SK-N-SH (cell line): ENCODE results near the gene FOXF2. TPM values are rescaled to one million over a fixed set of nuclear protein-coding genes. Genes with fewer than 3 reads are reported as not detected.

Source experiments
- CTCF ChIA-PET: fragments of 300-600, 350-600 bp; formaldehyde crosslinking; extraction: SDS; loops from one replicate; lab custom pipeline; 2021; lab: Yijun Ruan, JAX
- POLR2A ChIA-PET: fragments of 350-600 bp; sonication (Branson Sonifier 250); formaldehyde crosslinking; extraction: SDS; loops from one replicate; lab custom pipeline; 2020; ENCODE audit warnings: antibody characterized with exemption, inconsistent platforms; lab: Yijun Ruan, JAX
- DNase-seq: peaks from one replicate; pipeline ENCODE4 v3.0.0; 2012
- H2AFZ ChIP-seq: fragments of 200-600 bp; sonication (generic); 2 replicates; pipeline ENCODE4 v1.8.1; 2016; ENCODE audit warnings: antibody characterized with exemption, mild to moderate bottlenecking, low read depth
- H3F3A ChIP-seq: fragments of 200-600 bp; sonication (generic); replicated peaks from 2 replicates; pipeline ENCODE3; 2016; ENCODE audit warnings: antibody characterized with exemption, mild to moderate bottlenecking; ENCODE audit not compliant: insufficient read depth
- H3K27ac ChIP-seq, 2 experiments: fragments of 200-500 bp in 1 of 2; fragments of 200-600 bp in 1 of 2; sonication (Bioruptor generic) in 1 of 2; sonication (generic), shearing (Covaris generic) in 1 of 2; 2 replicates each; pipeline versions ENCODE4 v1.5.1 to v1.6.1; 2014 to 2016; ENCODE audit warnings: low read depth in 2 of 2, inconsistent platforms in 1 of 2, low read length in 1 of 2, mild to moderate bottlenecking in 1 of 2, mixed read lengths in 1 of 2
- H3K27me3 ChIP-seq: fragments of 200-600 bp; sonication (generic), shearing (Covaris generic); 2 replicates; pipeline ENCODE4 v1.6.1; 2016; ENCODE audit warnings: mixed run types; ENCODE audit not compliant: insufficient read depth
- H3K36me3 ChIP-seq, 2 experiments: fragments of 200-500 bp in 1 of 2; fragments of 200-600 bp in 1 of 2; sonication (Bioruptor generic) in 1 of 2; sonication (generic) in 1 of 2; replicated peaks in 1 of 2; 2 replicates each; pipeline versions ENCODE3 to v1.5.1; 2014 to 2016; ENCODE audit warnings: low read length in 1 of 2, mild to moderate bottlenecking in 1 of 2; ENCODE audit not compliant: insufficient read depth in 2 of 2, control insufficient read depth in 1 of 2
- H3K4me1 ChIP-seq, 2 experiments: fragments of 200-500 bp in 1 of 2; fragments of 200-600 bp in 1 of 2; sonication (Bioruptor generic) in 1 of 2; sonication (generic), shearing (Covaris generic) in 1 of 2; 2 replicates each; pipeline versions ENCODE4 v1.5.1 to v1.6.1; 2014 to 2016; ENCODE audit warnings: low read depth in 1 of 2, low read length in 1 of 2, mixed run types in 1 of 2; ENCODE audit not compliant: insufficient read depth in 2 of 2, control insufficient read depth in 1 of 2
- H3K4me2 ChIP-seq: fragments of 200-600 bp; sonication (generic), shearing (Covaris generic); 2 replicates; pipeline ENCODE4 v1.6.1; 2017; ENCODE audit warnings: mixed run types
- H3K4me3 ChIP-seq, 2 experiments: fragments of 200-500 bp in 1 of 2; fragments of 200-600 bp in 1 of 2; sonication (Bioruptor generic) in 1 of 2; sonication (generic), shearing (Covaris generic) in 1 of 2; 2 replicates each; pipeline versions ENCODE4 v1.5.1 to v1.8.1; 2014 to 2016; ENCODE audit warnings: low read depth in 2 of 2, inconsistent platforms in 1 of 2, low read length in 1 of 2, mild to moderate bottlenecking in 1 of 2, mixed read lengths in 1 of 2, moderate library complexity in 1 of 2
- H3K79me2 ChIP-seq: fragments of 200-600 bp; sonication (generic); 2 replicates; pipeline ENCODE4 v1.8.1; 2017; ENCODE audit warnings: mild to moderate bottlenecking; ENCODE audit not compliant: insufficient read depth
- H3K9ac ChIP-seq: fragments of 200-600 bp; sonication (generic); 2 replicates; pipeline ENCODE4 v1.6.1; 2017; ENCODE audit warnings: mixed run types
- H3K9me2 ChIP-seq: fragments of 200-600 bp; sonication (generic); 2 replicates; pipeline ENCODE4 v1.6.1; 2017; ENCODE audit warnings: mixed run types
- H3K9me3 ChIP-seq: fragments of 200-600 bp; sonication (generic); 2 replicates; pipeline ENCODE4 v1.6.1; 2017; ENCODE audit warnings: mixed run types, mild to moderate bottlenecking, moderate library complexity
- H4K20me1 ChIP-seq: fragments of 200-600 bp; sonication (generic); 2 replicates; pipeline ENCODE4 v1.6.1; 2017; ENCODE audit warnings: mild to moderate bottlenecking, mixed run types; ENCODE audit not compliant: insufficient read depth
- CHD2 ChIP-seq: fragments of 150-350 bp; IDR thresholded peaks from 2 replicates; pipeline ENCODE4 v1.6.1; 2018; ENCODE audit warnings: low read length; ENCODE audit not compliant: partially characterized antibody
- CTCF ChIP-seq: fragments of 200-600 bp; sonication (generic); IDR thresholded peaks from 2 replicates; pipeline ENCODE4 v1.6.1; 2017; ENCODE audit warnings: antibody characterized with exemption, mild to moderate bottlenecking, moderate library complexity
- ELF1 ChIP-seq: IDR thresholded peaks from 2 replicates; pipeline ENCODE4 v1.4.0; 2012
- EP300 ChIP-seq, 2 experiments: IDR thresholded peaks; 2 replicates each; pipeline versions ENCODE4 v1.4.0 to v1.6.1; 2012; ENCODE audit warnings: borderline replicate concordance in 1 of 2, low read depth in 1 of 2, low read length in 1 of 2
- EZH2phosphoT487 ChIP-seq: fragments of 200-600 bp; sonication (generic); IDR thresholded peaks from 2 replicates; pipeline ENCODE4 v1.6.1; 2017; ENCODE audit warnings: low read depth, mixed run types, mild to moderate bottlenecking, antibody characterized with exemption, moderate library complexity, borderline replicate concordance
- GATA2 ChIP-seq: sonication (generic); formaldehyde crosslinking; IDR thresholded peaks from 2 replicates; pipeline ENCODE4 v1.5.0; 2020; ENCODE audit warnings: mild to moderate bottlenecking, missing genetic modification reagents
- IRF3 ChIP-seq: fragments of 150-350 bp; IDR thresholded peaks from 2 replicates; pipeline ENCODE4 v1.6.1; 2016; ENCODE audit warnings: mild to moderate bottlenecking, low read depth, low read length
- JUND ChIP-seq: IDR thresholded peaks from 2 replicates; pipeline ENCODE4 v1.4.0; 2012
- MAX ChIP-seq: IDR thresholded peaks from 2 replicates; pipeline ENCODE4 v1.4.0; 2012; ENCODE audit warnings: low read depth
- NRF1 ChIP-seq: IDR thresholded peaks from 2 replicates; pipeline ENCODE4 v1.6.1; 2012; ENCODE audit warnings: low read depth, mild to moderate bottlenecking, low read length
- RCOR1 ChIP-seq: fragments of 150-350 bp; IDR thresholded peaks from 2 replicates; pipeline ENCODE4 v1.6.1; 2017; ENCODE audit warnings: antibody characterized with exemption, low read length
- RFX5 ChIP-seq: IDR thresholded peaks from 2 replicates; pipeline ENCODE4 v1.6.1; 2012; ENCODE audit warnings: mild to moderate bottlenecking, improper control_type of control experiment, low read length
- SIN3A ChIP-seq: IDR thresholded peaks from 2 replicates; pipeline ENCODE4 v1.6.1; 2012; ENCODE audit warnings: low read depth, mild to moderate bottlenecking, low read length, moderate library complexity, borderline replicate concordance
- SMC3 ChIP-seq: IDR thresholded peaks from 2 replicates; pipeline ENCODE4 v1.6.1; 2012; ENCODE audit warnings: low read depth, low read length, improper control_type of control experiment
- TAF1 ChIP-seq: IDR thresholded peaks from 2 replicates; pipeline ENCODE4 v1.6.1; 2012; ENCODE audit warnings: low read depth, mild to moderate bottlenecking, low read length, moderate library complexity, borderline replicate concordance
- TEAD4 ChIP-seq: IDR thresholded peaks from 2 replicates; pipeline ENCODE4 v1.4.0; 2012; ENCODE audit warnings: mild to moderate bottlenecking, borderline replicate concordance; ENCODE audit not compliant: insufficient read depth
- USF1 ChIP-seq: IDR thresholded peaks from 2 replicates; pipeline ENCODE4 v1.4.0; 2012; ENCODE audit warnings: low read depth, borderline replicate concordance
- ZBTB33 ChIP-seq: IDR thresholded peaks from 2 replicates; pipeline ENCODE4 v1.4.0; 2012; ENCODE audit warnings: low read depth, borderline replicate concordance
- WGBS: methylation state at CpG from one replicate; pipeline ENCODE4 v1.1.6; 2017; ENCODE audit warnings: low lambda C conversion rate; 5-methylcytosine and 5-hydroxymethylcytosine counted together
- polyA plus RNA-seq, 3 experiments: library from polyadenylated mRNA; depleted of rRNA; stranded (reverse); fragments of >200 nt; gene quantifications; 2 replicates each; pipeline ENCODE4 v1.2.3, GENCODE V29; 2012

FOXF2 gene
- polyA plus RNA-seq, 1 of the 3 experiments (the other 2 are of a cell fraction): not detected

- H3K36me3 ChIP-seq: no peaks in the 10 kb centered on the region
- no peak overlapping the region for H3K27ac ChIP-seq
- ChIA-PET CTCF (interaction anchor here (1.1 to 5.0 kb wide), 7 partner anchors 9 to 802 kb away, joined by 3 to 42 read pairs (median 3); no protein-coding TSS in a partner anchor), POLR2A (no interaction called here)
- H2AFZ ChIP-seq: no peak overlapping the region
- H3K9me2 ChIP-seq: no peaks in the 10 kb centered on the region
- no peaks in the 10 kb centered on the region for H3K9me3 ChIP-seq
- H3K4me1 ChIP-seq: no peaks in the 10 kb centered on the region
- H3K4me3 ChIP-seq: no peak overlapping the region
- H3K27me3 ChIP-seq: peaks cover 96% of the 10 kb centered on the region
- WGBS: 9% methylated on average over 4 of the region's 4 CpGs
- H3F3A ChIP-seq: no peaks in the 10 kb centered on the region
- no peak overlapping the region for H3K4me2 ChIP-seq
- DNase-seq: no peak
- TF ChIP-seq SIN3A (no peak), NRF1 (no peak), JUND (no peak), USF1 (no peak), CTCF (no peak), ELF1 (no peak), RCOR1 (no peak), CHD2 (no peak), TAF1 (no peak), EP300 (IDR thresholded peaks at IDR 0.05; ENCODE audit: borderline replicate concordance in 1 of 2, low read depth in 1 of 2, low read length in 1 of 2) (no peak), GATA2 (no peak), ZBTB33 (no peak), SMC3 (no peak), TEAD4 (no peak), IRF3 (no peak), RFX5 (no peak), EZH2phosphoT487 (no peak), MAX (no peak)
- H3K79me2 ChIP-seq: no peaks in the 10 kb centered on the region
- H3K9ac ChIP-seq: no peak overlapping the region
- H4K20me1 ChIP-seq: no peaks in the 10 kb centered on the region
These were observed 6.1 kb downstream of the FOXF2 start for GRCh38 chr6:1395506-1395905.
